ENCODE data around the gene NUTF2.

- TF ChIP-seq POLR2A (IDR thresholded peaks at IDR 0.05) (no peak), CTCF (IDR thresholded peaks at IDR 0.05) (no peak)
Observed at GRCh38 chr16:67892375-67892774, 45.6 kb downstream of the NUTF2 start.

Measured in Peyer's patch (tissue), 4 donors.